Neutrophil (primary cell): ENCODE data around the gene IFITM2.

Experiments
- H3K27ac ChIP-seq: fragments of 200-600 bp; sonication (generic); 2 replicates; pipeline ENCODE4 v1.5.1; 2016; ENCODE audit warnings: mild to moderate bottlenecking, moderate library complexity
- H3K27me3 ChIP-seq: fragments of 200-600 bp; sonication (generic); 2 replicates; pipeline ENCODE4 v1.6.0; 2016; ENCODE audit warnings: mild to moderate bottlenecking
- H3K36me3 ChIP-seq: fragments of 200-600 bp; sonication (generic); 2 replicates; pipeline ENCODE4 v1.5.1; 2017
- H3K4me1 ChIP-seq, 2 experiments: fragments of 200-600 bp in 1 of 2; sonication (generic) in 1 of 2; 1 replicate in 1 of 2; 2 replicates in 1 of 2; pipeline versions ENCODE4 v1.5.1 to v1.6.1; 2013 to 2016; ENCODE audit warnings: low read depth in 1 of 2, low read length in 1 of 2, mild to moderate bottlenecking in 1 of 2, moderate library complexity in 1 of 2; ENCODE audit not compliant: control insufficient read depth in 1 of 2, insufficient read depth in 1 of 2
- H3K4me3 ChIP-seq, 2 experiments: fragments of 200-600 bp in 1 of 2; sonication (generic) in 1 of 2; 1 replicate in 1 of 2; 2 replicates in 1 of 2; pipeline ENCODE4 v1.5.1; 2013 to 2016; ENCODE audit warnings: low read depth in 1 of 2, low read length in 1 of 2, mild to moderate bottlenecking in 1 of 2, moderate library complexity in 1 of 2
- H3K9me3 ChIP-seq: fragments of 200-600 bp; sonication (generic); 2 replicates; pipeline ENCODE4 v1.5.1; 2016
- TF ChIP-seq, protein P1 (sequence below): fragments of 200-600 bp; sonication (generic); IDR thresholded peaks from 2 replicates; pipeline ENCODE4 v1.5.1; 2016; ENCODE audit warnings: antibody characterized with exemption

Gene IFITM2

DNA sequence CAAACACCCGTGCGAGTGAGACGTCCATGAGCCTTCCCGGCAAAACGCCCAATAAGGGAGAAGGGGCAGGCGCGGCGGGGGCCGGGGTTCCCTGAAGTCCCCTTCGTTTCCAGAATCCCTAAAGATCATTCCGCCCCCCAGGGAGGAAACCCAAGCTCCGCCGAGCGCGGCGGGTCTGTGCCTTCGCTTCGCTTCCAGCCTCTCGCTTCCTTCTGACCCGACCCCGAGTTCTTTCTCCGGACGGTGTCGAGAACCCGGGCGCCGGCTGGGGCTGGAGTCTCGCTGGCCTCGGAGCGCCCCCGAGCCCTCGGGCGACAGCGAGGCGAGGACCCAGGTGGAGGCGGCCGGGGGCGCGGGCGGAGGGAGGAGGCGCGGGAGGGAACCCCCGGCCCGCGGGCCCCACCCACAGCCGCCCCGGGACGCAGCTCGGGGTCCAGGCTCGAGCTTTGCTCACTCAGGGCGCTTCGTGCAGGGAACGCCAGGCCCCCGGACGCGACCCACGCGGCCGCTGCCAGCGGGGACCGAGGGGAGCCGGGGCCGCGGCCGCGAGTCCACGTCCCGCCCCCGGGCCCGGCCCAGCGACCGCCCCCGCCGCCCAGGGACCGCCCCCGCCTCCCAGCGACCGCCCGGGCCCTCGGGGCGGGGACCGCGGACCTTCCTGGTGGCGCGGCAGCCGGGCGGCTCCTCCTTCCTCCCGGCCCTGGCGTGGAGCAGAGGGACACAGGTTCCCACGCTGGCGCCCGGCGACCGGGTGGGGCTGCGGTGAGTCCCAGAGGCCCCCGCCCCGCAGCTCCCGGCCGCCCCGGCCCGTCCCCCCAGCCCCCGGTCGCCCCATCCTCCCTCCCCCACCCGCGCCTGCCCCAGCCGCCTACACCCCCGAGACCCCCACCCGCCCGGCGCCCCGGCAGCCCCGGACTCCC lies 18.9 kb upstream of the IFITM2 start, which contains the start of gene PGGHG:
TSS of gene PGGHG (plus strand) at position 649 of the 920 bp plus-strand sequence. CDS start 691 bp downstream, outside the sequence.
- Histone ChIP-seq H3K36me3 (peaks cover 48% of the 10 kb centered on the region), H3K9me3 (no peaks in the 10 kb centered on the region), H3K27ac (peak within 1 kb of the TSS; percentile 86), H3K4me1 (peaks cover 27 to 37% of the 10 kb centered on the region in 2 experiments), H3K27me3 (peaks cover 67% of the 10 kb centered on the region), H3K4me3 (peak within 1 kb of the TSS; percentile 87 to 98)
- TF ChIP-seq, protein P1, sequence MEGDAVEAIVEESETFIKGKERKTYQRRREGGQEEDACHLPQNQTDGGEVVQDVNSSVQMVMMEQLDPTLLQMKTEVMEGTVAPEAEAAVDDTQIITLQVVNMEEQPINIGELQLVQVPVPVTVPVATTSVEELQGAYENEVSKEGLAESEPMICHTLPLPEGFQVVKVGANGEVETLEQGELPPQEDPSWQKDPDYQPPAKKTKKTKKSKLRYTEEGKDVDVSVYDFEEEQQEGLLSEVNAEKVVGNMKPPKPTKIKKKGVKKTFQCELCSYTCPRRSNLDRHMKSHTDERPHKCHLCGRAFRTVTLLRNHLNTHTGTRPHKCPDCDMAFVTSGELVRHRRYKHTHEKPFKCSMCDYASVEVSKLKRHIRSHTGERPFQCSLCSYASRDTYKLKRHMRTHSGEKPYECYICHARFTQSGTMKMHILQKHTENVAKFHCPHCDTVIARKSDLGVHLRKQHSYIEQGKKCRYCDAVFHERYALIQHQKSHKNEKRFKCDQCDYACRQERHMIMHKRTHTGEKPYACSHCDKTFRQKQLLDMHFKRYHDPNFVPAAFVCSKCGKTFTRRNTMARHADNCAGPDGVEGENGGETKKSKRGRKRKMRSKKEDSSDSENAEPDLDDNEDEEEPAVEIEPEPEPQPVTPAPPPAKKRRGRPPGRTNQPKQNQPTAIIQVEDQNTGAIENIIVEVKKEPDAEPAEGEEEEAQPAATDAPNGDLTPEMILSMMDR: peak; percentile 38

DNA sequence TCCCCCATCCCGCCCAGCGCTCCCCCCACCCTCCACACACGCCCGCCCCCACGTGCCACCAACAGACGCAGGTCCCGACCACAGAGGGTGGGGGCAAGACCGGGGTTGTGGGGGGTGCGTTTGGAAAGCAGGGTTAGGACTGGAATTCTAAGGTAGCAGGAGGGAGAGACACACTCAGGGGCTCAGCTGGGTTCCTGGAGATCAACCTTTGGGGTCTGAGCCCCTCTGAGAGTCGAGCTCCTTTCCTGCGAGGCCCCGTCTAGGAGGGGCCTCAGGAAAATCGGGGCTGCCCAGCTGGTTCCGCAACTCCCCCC lies 18.3 kb upstream of the IFITM2 start:
- peak overlapping the region; percentile 86 for H3K27ac ChIP-seq
- H3K4me3 ChIP-seq: peak overlapping the region; percentile 71 to 87
- H3K9me3 ChIP-seq: no peaks in the 10 kb centered on the region
- H3K27me3 ChIP-seq: peaks cover 61% of the 10 kb centered on the region
- peaks cover 48% of the 10 kb centered on the region for H3K36me3 ChIP-seq
- TF ChIP-seq, protein P1: no peak
- H3K4me1 ChIP-seq: peaks cover 21 to 34% of the 10 kb centered on the region in 2 experiments

DNA sequence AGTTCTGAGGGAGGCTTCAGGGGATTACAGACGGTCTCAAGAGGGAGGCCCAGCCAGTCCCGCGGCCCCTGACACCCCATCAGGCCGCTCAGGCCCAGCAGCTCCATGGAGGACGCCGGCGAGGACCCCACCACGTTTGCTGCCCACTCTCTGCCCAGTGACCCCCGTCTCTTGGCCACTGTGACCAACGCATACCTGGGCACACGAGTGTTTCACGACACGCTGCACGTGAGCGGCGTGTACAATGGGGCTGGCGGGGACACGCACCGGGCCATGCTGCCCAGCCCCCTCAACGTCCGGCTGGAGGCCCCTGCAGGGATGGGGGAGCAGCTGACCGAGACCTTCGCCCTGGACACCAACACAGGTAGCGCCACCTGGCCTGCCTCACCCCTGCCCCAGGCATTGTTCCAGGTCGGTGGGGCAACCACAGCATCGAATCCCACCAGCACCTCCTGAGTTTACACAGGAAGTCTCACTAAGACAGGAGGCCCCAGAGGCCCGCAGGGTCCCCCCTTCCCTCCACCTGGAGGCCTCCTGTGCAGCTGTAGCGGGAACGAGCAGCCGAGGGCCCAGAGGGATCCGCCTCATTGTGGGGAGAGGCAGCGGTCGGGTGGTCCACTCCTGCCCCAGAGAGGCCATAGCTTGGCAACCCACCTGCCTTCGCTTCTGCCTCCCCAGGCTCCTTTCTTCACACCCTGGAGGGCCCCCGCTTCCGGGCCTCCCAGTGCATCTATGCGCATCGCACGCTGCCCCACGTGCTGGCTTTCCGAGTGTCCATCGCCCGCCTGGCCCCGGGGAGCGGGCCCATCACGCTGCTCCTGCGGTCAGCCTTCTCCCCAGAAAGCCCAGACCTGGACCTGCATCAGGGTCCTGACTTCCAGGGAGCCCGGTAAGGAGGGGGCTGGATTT lies 17.6 kb upstream of the IFITM2 start:
- Histone ChIP-seq H3K9me3 (no peaks in the 10 kb centered on the region), H3K27ac (peak overlapping the region; percentile 86), H3K4me3 (peak overlapping the region; percentile 71 to 87), H3K27me3 (peaks cover 56% of the 10 kb centered on the region), H3K4me1 (peaks cover 19 to 34% of the 10 kb centered on the region in 2 experiments), H3K36me3 (peaks cover 48% of the 10 kb centered on the region)
- TF ChIP-seq, protein P1: no peak

DNA sequence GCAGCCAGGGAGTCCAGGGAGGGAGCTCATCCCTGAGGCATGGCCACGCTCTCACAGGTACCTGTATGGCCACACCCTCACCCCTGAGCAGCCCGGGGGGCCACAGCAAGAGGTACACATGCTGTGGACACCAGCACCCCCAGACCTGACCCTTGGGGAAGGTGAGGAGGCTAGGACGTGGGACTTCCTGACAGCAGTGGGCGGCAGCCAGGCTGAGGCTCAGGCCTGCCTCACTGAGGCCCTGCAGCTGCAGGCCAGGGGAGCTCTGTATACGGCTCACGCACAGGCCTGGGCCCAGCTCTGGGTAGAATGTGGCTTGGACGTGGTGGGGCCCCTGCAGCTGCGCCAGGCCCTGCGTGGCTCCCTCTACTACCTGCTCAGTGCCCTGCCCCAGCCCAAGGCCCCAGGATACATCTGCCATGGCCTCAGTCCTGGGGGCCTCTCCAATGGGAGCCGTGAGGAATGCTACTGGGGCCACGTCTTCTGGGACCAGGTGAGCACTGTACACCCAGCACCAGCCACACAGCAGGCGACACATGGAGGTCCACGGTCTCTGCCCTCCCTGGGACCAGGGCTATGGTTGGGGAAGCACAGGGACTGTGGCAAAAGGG lies 16.9 kb upstream of the IFITM2 start:
- peak overlapping the region; percentile 71 to 87 for H3K4me3 ChIP-seq
- H3K4me1 ChIP-seq: peaks cover 19 to 34% of the 10 kb centered on the region in 2 experiments
- no peak overlapping the region for H3K27ac ChIP-seq
- TF ChIP-seq, protein P1: no peak
- H3K9me3 ChIP-seq: no peaks in the 10 kb centered on the region
- H3K36me3 ChIP-seq: peaks cover 41% of the 10 kb centered on the region
- peaks cover 49% of the 10 kb centered on the region for H3K27me3 ChIP-seq
